ENCODE measurements around the gene ENOX2.

- no peak for TF ChIP-seq CTCF (conservative IDR thresholded peaks at IDR 0.05 in 1 of 2, IDR thresholded peaks at IDR 0.05 in 1 of 2; ENCODE audit: low read depth in 1 of 2, low read length in 2 of 2)
- no peak for TF ChIP-seq EZH2 (IDR thresholded peaks at IDR 0.05; ENCODE audit: low read length, missing control alignments)
These were observed 265.4 kb downstream of the ENOX2 start for GRCh38 chrX:130637591-130637990.

Data from fibroblast of lung (primary cell).